Activated gamma-delta T cell treated with Interleukin-2 at 50 U/mL for 16 hours (primary cell): ENCODE data around the gene RANBP17.

Experiments
- DNase-seq: peaks from one replicate; pipeline ENCODE4 v3.0.0-alpha.2; 2020

RANBP17 gene

DNA sequence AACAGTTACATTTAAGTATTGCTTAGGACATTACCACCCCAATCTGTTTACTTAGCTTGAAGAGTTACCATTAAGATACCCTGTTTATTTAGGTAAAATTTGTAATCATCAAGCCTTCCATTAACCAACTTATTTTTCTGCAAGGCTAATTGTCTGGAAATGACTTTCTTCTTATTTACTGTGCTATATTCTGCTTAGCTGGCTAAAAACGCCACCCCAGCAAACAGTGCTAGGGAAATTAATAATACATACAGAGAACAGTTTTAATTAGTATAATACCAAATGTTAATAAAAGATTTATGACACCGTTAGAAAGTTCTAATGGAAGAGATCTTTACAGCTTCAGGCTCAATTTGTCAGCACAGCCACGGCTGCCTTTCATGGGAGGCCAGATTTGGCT lies 461.2 kb downstream of the RANBP17 start:
- DNase-seq = no peak

DNA sequence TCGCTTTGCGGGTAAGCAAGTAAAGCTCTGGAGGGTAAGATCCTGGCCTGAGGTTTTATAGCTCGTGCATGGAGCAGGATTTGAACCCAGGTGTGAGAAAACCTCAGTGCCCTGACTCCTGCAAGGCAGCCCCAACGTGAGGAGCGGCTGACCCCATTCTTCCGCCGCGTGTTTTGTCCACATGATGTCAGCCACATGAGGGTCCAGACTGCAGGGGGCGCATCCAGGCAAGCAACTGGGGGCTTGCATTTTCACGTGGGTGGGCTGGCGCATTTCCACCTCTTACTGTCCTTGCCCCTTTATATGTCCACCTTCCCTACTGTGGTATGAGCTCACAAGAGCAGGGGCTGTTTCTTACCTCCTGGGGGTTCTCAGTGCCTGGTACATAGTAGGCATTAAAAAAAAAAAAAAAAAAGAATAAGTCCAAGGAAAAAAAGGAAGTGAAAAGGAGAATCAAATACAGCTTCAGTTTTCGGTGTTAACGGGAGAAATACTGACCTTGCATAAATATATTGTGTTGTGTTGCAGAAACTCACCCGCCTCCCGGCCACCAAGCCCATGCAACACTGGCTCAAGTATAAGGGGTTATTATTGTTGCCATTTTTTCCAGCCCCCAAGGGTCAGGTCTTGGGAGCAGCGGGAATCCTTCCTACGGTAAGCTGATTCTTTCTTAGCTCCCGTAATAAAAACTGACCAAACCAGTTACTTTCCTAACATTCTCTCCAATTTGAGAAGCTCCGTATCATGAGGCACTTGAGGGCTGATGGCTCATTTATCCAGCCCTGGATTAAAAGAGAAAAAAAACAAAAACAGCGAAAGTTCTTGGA lies 462.2 kb downstream of the RANBP17 start:
- no peak for DNase-seq

- no peak for DNase-seq
Measured at GRCh38 chr5:171330021-171330420, 468.2 kb downstream of the RANBP17 start.

- no peak for DNase-seq
Measured at GRCh38 chr5:171335616-171336015, 473.8 kb downstream of the RANBP17 start.

DNA sequence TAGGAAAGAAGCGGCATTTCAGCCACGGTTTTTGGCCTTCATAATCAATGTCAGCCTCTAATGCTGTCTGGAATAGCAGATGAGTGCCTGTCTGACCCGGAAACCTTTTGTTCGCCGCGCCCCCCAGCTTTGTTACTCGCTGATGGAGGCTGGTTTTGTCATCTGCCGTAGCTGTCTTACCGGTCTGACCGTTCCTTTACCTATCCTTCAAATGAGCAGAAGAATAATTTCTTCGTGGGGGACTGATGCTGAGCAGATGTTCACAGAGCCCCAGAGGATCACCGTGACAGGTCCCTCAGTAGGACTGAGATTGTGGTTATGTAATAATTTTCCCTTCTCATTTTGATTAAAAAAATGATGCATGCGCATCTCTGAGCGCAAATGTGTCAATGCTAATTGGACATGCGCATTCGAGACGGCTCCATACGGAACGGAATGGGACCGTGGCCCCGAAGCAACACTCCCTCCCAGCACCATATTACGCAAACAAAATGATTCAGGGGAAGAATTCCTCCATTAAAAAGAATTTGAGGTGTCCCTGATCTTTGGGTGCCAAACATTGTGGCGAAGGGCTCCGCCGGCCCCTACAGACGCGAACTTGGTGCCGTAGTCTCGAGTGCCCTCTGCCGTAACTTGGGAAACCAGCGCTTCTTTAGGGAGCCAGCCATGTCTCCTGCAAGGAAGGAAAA lies 474.8 kb downstream of the RANBP17 start:
- no peak for DNase-seq

GRCh38 chr5:171337210-171337569 lies 475.4 kb downstream of the RANBP17 start:
- no peak for DNase-seq

- DNase-seq = no peak
Measured at GRCh38 chr5:171340042-171340441, 478.2 kb downstream of the RANBP17 start.

- no peak for DNase-seq
Measured at GRCh38 chr5:171340491-171340890, 478.7 kb downstream of the RANBP17 start.

GRCh38 chr5:171342362-171343111 lies 480.7 kb downstream of the RANBP17 start:
- DNase-seq = no peak

DNA sequence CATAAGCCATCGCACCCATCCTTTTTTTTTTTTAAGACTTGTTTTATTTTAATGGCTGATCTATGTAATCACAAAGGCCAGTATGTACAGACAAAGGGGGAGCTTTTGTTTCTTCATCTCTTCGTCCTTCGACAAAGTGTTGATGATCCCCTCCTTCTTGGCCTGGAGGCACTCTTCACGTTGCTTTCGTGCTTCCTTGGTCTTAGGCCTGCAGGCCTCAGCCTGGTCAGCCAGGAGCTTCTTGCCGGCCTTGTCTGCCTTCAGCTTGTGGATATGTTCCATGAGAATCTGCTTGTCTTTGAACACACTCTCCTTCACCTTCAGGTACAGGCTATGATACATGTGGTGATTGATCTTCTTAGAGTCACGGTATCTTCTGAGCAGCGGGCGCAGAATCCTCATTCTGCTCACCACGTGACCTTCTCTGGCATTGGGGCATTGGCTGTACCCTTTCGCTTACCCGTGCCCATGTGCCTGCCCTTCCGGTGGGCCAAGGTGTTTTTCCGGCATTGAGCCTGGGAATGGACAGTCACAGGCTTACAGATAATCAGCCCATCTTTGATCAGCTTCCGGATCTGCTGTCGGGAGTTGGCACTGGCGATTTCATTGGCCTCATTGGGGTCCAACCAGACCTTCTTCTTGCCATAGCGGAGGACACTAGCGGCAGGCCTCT lies 483.3 kb downstream of the RANBP17 start:
- DNase-seq = no peak
